HK-2 (cell line): ENCODE measurements around the gene CSNK1G3.

Experiments
- DNase-seq: peaks from one replicate; pipeline ENCODE4 v3.0.0-alpha.2; 2018; ENCODE audit not compliant: unreplicated experiment

CSNK1G3 gene

GRCh38 chr5:123514615-123515355 is 2.8 kb downstream of the CSNK1G3 start:
- DNase-seq: no peak

- DNase-seq: no peak
Measured at GRCh38 chr5:123515904-123516303, 3.9 kb downstream of the CSNK1G3 start.

- no peak for DNase-seq
Measured at GRCh38 chr5:123517476-123517875, 5.5 kb downstream of the CSNK1G3 start.

GRCh38 chr5:123518111-123518510 is 6.1 kb downstream of the CSNK1G3 start:
- DNase-seq: no peak

- DNase-seq: no peak
Measured at GRCh38 chr5:123520677-123521247, 8.8 kb downstream of the CSNK1G3 start.

GRCh38 chr5:123524146-123524545 is 12.2 kb downstream of the CSNK1G3 start:
- no peak for DNase-seq

GRCh38 chr5:123527190-123527589 is 15.2 kb downstream of the CSNK1G3 start:
- DNase-seq: no peak

GRCh38 chr5:123528065-123528464 is 16.1 kb downstream of the CSNK1G3 start:
- DNase-seq: no peak

GRCh38 chr5:123528878-123529277 is 16.9 kb downstream of the CSNK1G3 start:
- no peak for DNase-seq

GRCh38 chr5:123530728-123531127 is 18.8 kb downstream of the CSNK1G3 start:
- no peak for DNase-seq

- DNase-seq: no peak
Measured at GRCh38 chr5:123535648-123536047, 23.7 kb downstream of the CSNK1G3 start.

GRCh38 chr5:123537256-123537655 is 25.3 kb downstream of the CSNK1G3 start:
- no peak for DNase-seq

- DNase-seq: no peak
Measured at GRCh38 chr5:123537845-123538244, 25.9 kb downstream of the CSNK1G3 start.

GRCh38 chr5:123538670-123539459 is 26.9 kb downstream of the CSNK1G3 start:
- DNase-seq: peak; percentile 1

- DNase-seq: no peak
Measured at GRCh38 chr5:123540534-123540933, 28.6 kb downstream of the CSNK1G3 start.

GRCh38 chr5:123543438-123543837 is 31.5 kb downstream of the CSNK1G3 start:
- DNase-seq: no peak

- DNase-seq: no peak
Measured at GRCh38 chr5:123545506-123545905, 33.5 kb downstream of the CSNK1G3 start.

GRCh38 chr5:123546657-123547056 is 34.7 kb downstream of the CSNK1G3 start:
- no peak for DNase-seq

- DNase-seq: no peak
Measured at GRCh38 chr5:123549256-123549904, 37.4 kb downstream of the CSNK1G3 start.

- DNase-seq: no peak
Measured at GRCh38 chr5:123554601-123555000, 42.6 kb downstream of the CSNK1G3 start.

- no peak for DNase-seq
Measured at GRCh38 chr5:123557907-123558306, 45.9 kb downstream of the CSNK1G3 start.

- no peak for DNase-seq
Measured at GRCh38 chr5:123558762-123559433, 46.9 kb downstream of the CSNK1G3 start.
